HG03095 (cell line): Measurements from ENCODE around the gene ELP5.
"Not testable (repeated sequence)": the region's sequence is repeated elsewhere in the genome, so short reads cannot be mapped to it uniquely, and the experiment has no call there.

ENCODE experiments used
- ATAC-seq: cut with Tn5 transposase; IDR thresholded peaks from one replicate; pipeline ENCODE4 v1.9.1; 2021; ENCODE audit warnings: moderate library complexity; ENCODE audit not compliant: unreplicated experiment

ELP5 gene

DNA sequence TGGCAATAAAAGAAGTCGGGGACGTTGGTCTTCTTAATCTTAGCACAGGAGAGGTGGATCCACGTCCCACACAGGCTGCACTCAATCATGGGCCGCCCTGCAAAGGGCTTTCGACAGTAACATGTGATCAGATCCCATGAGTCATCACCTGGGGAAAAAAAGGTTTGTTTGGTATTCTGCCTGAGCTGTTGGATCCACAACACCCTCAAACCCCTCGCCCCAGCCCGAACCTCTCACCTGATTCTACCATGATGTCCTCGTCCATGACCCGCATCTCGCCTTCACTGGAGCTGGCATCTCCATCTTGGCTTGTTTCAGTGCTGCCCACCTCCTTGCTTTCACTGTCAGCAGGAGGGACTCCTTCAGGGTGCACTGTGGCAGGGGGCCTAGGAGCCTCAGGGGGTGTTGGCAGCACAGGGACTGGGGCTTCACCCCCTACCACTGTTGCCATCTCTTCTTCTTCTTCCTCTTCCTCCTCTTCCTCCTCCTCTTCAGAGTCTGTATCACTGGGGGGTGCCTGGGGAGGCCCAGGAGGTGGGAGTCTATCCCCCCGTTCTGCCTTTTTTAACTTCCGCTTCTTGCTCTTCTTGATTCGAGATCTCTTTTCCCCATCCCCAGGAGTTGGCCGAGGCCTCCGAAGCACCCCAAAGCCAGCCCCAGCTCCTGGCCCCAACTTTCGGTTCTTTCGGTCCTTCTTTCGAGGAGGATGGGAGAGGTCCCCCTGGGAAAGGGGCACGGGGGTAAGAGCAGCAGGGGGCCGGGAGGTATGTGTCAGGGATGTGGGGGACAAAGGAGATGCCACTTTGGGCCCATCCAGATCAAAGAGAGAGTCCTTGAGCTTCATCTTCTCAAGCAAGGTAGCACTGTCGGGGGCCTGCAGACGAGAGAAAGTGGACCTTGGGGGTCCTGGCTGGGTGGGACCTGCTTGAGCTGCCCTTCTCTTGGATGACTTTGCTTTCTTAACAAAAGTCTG is 16.0 kb upstream of the ELP5 start:
- ATAC-seq, result no peak

GRCh38 chr17:7236808-7237207 is 15.2 kb upstream of the ELP5 start:
- no peak for ATAC-seq

- ATAC-seq, result no peak
Observed at GRCh38 chr17:7237266-7237760, 14.7 kb upstream of the ELP5 start.

- no peak for ATAC-seq
Observed at GRCh38 chr17:7237761-7238419, 14.1 kb upstream of the ELP5 start.

- no peak for ATAC-seq
Observed at GRCh38 chr17:7238420-7239090, 13.5 kb upstream of the ELP5 start.

- peak; percentile 34 for ATAC-seq
Observed at GRCh38 chr17:7239091-7240027, 12.7 kb upstream of the ELP5 start, which contains the start of gene PHF23. Gene PHF23 (minus strand): TSS chr17:7239457. CDS start chr17:7239279, 178 bp downstream.

DNA sequence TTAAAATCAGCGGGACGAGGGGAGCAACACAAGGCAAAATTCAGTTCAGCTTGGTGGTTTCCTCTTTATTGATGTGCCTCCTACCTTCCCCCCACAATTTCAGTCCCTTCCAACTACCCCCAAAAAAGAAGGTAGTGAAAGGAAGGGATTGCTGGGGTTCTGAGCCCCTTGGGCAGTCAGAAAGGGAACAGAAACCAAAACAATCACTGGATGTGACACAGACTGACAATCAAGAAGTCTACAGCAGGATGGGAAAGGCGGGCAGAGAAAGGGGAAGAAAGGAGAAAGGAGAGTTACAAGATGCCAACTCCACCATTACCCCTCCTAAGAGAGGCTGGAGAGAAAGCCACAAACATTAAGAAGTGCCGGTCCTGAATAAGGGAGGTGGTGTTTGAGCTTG is 11.6 kb upstream of the ELP5 start:
- no peak for ATAC-seq

- no peak for ATAC-seq
Observed at GRCh38 chr17:7241090-7241733, 10.8 kb upstream of the ELP5 start.

- ATAC-seq, result no peak
Observed at GRCh38 chr17:7241783-7242716, 10.0 kb upstream of the ELP5 start, which contains the start of gene GABARAP. Gene GABARAP (minus strand): TSS chr17:7242449. CDS start chr17:7242330, 119 bp downstream.

DNA sequence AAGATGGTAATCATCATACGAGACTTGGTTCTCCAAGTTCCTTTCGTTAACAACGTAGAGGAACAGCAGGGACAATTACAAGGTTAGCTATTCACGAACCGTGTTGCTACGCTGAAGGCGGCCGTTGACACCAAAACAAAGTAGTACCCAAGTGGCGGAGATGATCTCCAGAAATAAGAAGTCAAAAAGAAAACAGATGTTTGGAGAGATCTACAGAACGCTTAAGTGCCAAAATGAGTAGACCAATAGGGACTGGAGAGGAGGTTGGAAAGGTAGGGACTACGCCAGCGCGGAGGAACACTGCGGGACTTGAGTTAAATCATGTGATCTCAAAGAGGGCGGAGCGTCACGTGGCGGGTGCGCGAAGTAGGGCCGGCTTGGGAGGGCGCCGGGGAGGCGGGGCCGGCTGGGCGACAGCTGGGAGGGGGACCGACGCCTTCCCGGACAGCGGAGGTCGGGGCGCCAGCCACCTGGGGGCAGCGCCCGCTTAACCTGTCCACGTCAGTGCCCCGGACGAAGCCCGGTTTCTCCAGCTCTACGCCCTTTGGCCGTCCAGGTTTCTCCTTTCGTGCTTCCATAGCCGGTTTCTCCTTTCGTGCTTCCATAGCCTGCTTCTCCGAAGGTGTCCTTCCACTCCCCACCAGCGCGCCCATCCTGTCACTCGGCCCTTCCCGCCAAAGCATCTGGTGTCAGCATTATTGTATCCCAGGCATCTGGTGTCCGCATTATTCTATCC is 9.1 kb upstream of the ELP5 start:
- ATAC-seq, result no peak

DNA sequence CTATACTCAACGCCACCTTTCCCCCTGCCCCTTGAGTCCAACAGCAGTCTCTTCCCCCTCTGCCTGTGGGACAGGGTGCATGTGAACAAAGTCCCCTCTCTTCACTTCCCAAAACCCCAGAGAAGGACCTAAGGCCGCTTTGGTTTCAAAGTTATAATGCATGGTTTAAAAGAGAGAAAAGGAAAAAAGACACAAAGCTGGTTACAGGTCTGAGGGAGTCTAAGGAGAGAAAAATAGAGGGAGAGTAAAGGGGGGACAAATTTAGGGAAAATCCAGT is 8.6 kb upstream of the ELP5 start:
- no peak for ATAC-seq

- not testable (repeated sequence) for ATAC-seq
Observed at GRCh38 chr17:7243838-7244237, 8.2 kb upstream of the ELP5 start.

GRCh38 chr17:7246779-7247178 is 5.2 kb upstream of the ELP5 start:
- no peak for ATAC-seq

- ATAC-seq, result no peak
Observed at GRCh38 chr17:7248796-7249195, 3.2 kb upstream of the ELP5 start.

- no peak for ATAC-seq
Observed at GRCh38 chr17:7249214-7249613, 2.8 kb upstream of the ELP5 start.

- no peak for ATAC-seq
Observed at GRCh38 chr17:7249830-7250229, 2.2 kb upstream of the ELP5 start.

GRCh38 chr17:7250695-7251627 is 1.1 kb upstream of the ELP5 start:
- no peak for ATAC-seq
